Measurements from ENCODE around the gene YTHDC2. TPM values are rescaled to one million over a fixed set of nuclear protein-coding genes. Genes with fewer than 3 reads are reported as not detected.

YTHDC2 gene
- total RNA-seq, 4 donors from 2014 or later = 11.1 to 38.9 (median 21.2) TPM

GRCh38 chr5:113524927-113525326, 11.4 kb downstream of the YTHDC2 start:
- no peak overlapping the region for H3K27ac ChIP-seq
- TF ChIP-seq POLR2A (IDR thresholded peaks at IDR 0.05) (no peak), POLR2AphosphoS5 (IDR thresholded peaks at IDR 0.05) (no peak), EP300 (IDR thresholded peaks at IDR 0.05) (no peak), CTCF (IDR thresholded peaks at IDR 0.05) (no peak)
- WGBS, 2 donors (ENCODE audit: low coverage in 1 of 2) = 77 to 79% methylated on average over 2 of the region's 2 CpGs
- no peak overlapping the region for H3K4me3 ChIP-seq
- H3K4me1 ChIP-seq = peaks cover 0 to 27% (median 0%) of the 10 kb centered on the region in 3 donors
- no peaks in the 10 kb centered on the region for H3K27me3 ChIP-seq
- no peak for ATAC-seq
- H3K9me3 ChIP-seq = no peaks in the 10 kb centered on the region
- H3K36me3 ChIP-seq = no peaks in the 10 kb centered on the region

DNA sequence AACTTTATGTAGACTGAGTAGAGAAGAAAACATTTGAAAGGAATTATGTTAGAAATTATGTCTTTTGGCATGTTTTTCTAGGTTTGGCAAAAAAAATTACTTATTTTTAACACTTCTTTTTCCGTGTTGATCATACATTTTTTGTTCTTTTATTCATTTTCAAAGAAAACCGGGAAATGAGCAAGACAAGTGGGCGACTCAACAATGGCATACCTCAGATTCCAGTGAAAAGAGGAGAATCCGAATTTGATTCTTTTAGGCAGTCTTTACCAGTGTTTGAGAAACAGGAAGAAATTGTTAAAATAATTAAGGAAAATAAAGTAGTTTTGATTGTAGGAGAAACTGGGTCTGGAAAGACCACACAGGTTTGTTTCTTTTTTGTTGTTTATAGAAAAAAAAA, 12.9 kb downstream of the YTHDC2 start:
- Histone ChIP-seq H3K27me3 (no peaks in the 10 kb centered on the region), H3K27ac (no peak overlapping the region), H3K36me3 (peaks cover 0 to 7% of the 10 kb centered on the region in 2 donors), H3K4me3 (no peak overlapping the region), H3K9me3 (peaks cover 0 to 6% (median 0%) of the 10 kb centered on the region in 3 donors), H3K4me1 (peaks cover 0 to 27% (median 0%) of the 10 kb centered on the region in 3 donors)
- WGBS, 2 donors (ENCODE audit: low coverage in 1 of 2) = 81 to 89% methylated on average over 4 of the region's 4 CpGs
- TF ChIP-seq CTCF (IDR thresholded peaks at IDR 0.05) = no peak
- no peak for ATAC-seq

DNA sequence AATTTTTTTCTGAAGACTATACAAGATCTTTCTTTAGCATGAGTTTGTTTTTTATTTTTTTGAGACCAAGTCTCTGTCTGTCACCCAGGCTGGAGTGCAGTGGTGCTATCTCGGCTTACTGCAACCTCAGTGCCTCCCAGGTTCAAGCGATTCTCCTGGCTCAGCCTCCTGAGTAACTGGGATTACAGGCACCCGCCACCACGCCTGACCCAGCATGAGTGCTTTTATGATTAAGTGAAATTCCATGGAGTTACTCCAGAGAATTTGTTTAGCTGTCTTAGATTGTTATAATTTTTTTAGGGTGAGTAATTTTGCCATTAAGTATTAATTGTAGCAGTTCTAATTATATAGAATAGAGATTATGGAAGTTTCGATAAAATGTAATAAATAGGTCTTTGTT, 14.3 kb downstream of the YTHDC2 start:
- Histone ChIP-seq H3K27ac (no peak overlapping the region), H3K4me1 (peaks cover 0 to 26% (median 0%) of the 10 kb centered on the region in 3 donors), H3K36me3 (peaks cover 0 to 7% of the 10 kb centered on the region in 2 donors), H3K9me3 (peaks cover 0 to 9% (median 0%) of the 10 kb centered on the region in 3 donors), H3K27me3 (no peaks in the 10 kb centered on the region), H3K4me3 (no peak overlapping the region)
- WGBS, 2 donors (ENCODE audit: low coverage in 1 of 2) = 78 to 87% methylated on average over 5 of the region's 5 CpGs
- ATAC-seq = no peak
- TF ChIP-seq POLR2AphosphoS5 (IDR thresholded peaks at IDR 0.05) (no peak), CTCF (IDR thresholded peaks at IDR 0.05) (no peak), POLR2A (IDR thresholded peaks at IDR 0.05) (no peak), EP300 (IDR thresholded peaks at IDR 0.05) (no peak)

DNA sequence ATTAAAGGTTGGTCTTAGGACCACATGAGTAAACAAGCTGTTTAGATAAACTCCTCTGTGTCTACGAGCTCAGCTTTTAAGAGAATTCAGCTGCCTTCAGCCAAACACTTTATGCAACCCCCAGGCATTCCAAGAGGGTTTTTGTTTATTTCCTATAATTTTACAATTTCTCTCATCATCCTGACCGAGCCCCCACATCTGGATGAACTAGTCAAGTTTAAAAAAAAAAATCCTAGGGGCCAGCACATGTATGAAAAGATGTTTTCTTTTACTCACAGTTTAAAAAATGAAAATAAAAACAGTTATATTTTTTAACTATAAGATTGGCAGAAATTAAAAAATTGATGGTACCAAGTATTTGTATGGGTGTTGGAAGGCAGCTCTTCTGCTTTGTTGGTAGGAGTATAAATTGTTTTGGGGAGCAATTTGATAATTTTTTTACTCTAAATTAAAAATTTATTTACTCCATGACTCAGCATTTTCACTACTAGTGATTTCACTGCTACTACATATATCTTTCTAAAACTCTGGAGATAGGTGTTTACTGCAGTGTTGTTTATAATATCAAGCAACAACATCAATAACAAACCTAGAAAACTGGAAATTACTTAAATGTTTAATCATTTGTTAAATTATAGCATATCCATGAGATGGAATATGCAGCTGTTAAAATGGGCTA, 18.1 kb downstream of the YTHDC2 start:
- peaks cover 0 to 42% of the 10 kb centered on the region in 2 donors for H3K36me3 ChIP-seq
- peaks cover 0 to 9% (median 0%) of the 10 kb centered on the region in 3 donors for H3K9me3 ChIP-seq
- WGBS, 2 donors (ENCODE audit: low coverage in 1 of 2) = 94 to 100% methylated on average over 2 of the region's 2 CpGs
- no peak overlapping the region for H3K4me3 ChIP-seq
- H3K27ac ChIP-seq = no peak overlapping the region
- no peaks in the 10 kb centered on the region for H3K27me3 ChIP-seq
- no peaks in the 10 kb centered on the region for H3K4me1 ChIP-seq
- TF ChIP-seq CTCF (IDR thresholded peaks at IDR 0.05) = no peak
- no peak for TF ChIP-seq EP300 (IDR thresholded peaks at IDR 0.05)
- no peak for TF ChIP-seq POLR2AphosphoS5 (IDR thresholded peaks at IDR 0.05)
- no peak for TF ChIP-seq POLR2A (IDR thresholded peaks at IDR 0.05)
- no peak for ATAC-seq

DNA sequence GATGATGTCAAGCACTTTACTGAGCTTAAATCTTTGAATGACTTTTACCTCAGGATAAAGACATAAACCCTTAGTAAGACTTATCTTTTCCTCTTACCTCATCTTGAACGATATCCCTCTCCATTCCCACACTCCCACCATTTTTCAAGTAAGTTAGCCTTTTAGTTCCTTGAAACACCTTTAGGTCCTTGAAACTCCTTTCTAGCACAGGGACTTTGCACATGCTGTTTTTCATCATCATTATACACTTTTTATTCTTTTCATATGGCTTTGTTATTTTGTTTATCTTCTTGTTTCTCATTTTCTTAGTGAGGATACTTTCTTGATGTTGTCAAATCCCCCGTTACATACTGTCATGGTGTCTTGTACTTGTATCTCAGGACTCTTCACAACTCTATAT, 24.8 kb downstream of the YTHDC2 start:
- no peaks in the 10 kb centered on the region for H3K9me3 ChIP-seq
- WGBS, 2 donors (ENCODE audit: low coverage in 1 of 2) = 92 to 94% methylated on average over 2 of the region's 2 CpGs
- H3K27ac ChIP-seq = no peak overlapping the region
- no peak for ATAC-seq
- no peaks in the 10 kb centered on the region for H3K27me3 ChIP-seq
- H3K4me3 ChIP-seq = no peak overlapping the region
- peaks cover 0 to 71% of the 10 kb centered on the region in 2 donors for H3K36me3 ChIP-seq
- no peaks in the 10 kb centered on the region for H3K4me1 ChIP-seq
- TF ChIP-seq CTCF (IDR thresholded peaks at IDR 0.05) = no peak
